Hepatocyte (in vitro differentiated cells): ENCODE results near the gene LHFPL3.

ENCODE experiments used
- CTCF ChIP-seq: fragments of 200-600 bp; sonication (generic); IDR thresholded peaks from 2 replicates; pipeline ENCODE4 v1.5.1; 2016; ENCODE audit warnings: antibody characterized with exemption, mild to moderate bottlenecking; ENCODE audit not compliant: poor library complexity
- EZH2 ChIP-seq: fragments of 200-600 bp; sonication (generic); IDR thresholded peaks from 2 replicates; pipeline ENCODE4 v1.6.1; 2016; ENCODE audit warnings: antibody characterized with exemption, mild to moderate bottlenecking, borderline replicate concordance

DNA sequence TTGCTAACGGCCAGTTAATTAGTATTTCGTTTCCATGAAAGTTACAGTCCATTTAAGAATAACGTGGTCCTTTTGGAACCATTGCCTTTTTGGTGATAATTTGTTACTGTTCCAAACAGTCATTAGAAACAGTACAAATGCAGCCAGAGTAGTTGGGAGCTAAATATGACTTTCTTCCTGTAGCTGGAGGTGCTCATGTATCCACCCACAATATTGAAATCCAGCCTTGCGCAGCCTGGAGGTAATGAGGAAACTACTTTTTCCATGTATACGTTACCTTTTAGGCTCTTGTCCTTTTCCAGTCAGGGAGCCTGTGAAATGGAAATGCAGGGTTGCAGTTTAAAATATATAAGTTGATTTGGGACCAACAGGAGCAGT, 43.6 kb downstream of the LHFPL3 start:
- TF ChIP-seq CTCF (no peak), EZH2 (no peak)
